Right lobe of liver (tissue), 6 donors: ENCODE data around the gene FUOM. TPM values are rescaled to one million over a fixed set of nuclear protein-coding genes. Genes with fewer than 3 reads are reported as not detected.

ENCODE experiments used
- ATAC-seq, 4 donors: fragments of 200-7000 bp; cut with Tn5 transposase; one replicate each; pipeline ENCODE4 v1.9.1; 2020; ENCODE audit warnings: mild to moderate bottlenecking in 4 of 4, moderate library complexity in 4 of 4
- DNase-seq, 3 donors: peaks; one replicate each; pipeline ENCODE4 v3.0.0-alpha.2; 2020
- H3K27ac ChIP-seq, 3 donors: fragments of 200-600 bp; one replicate each; pipeline ENCODE4 v1.8.0; 2022
- H3K27me3 ChIP-seq, 2 donors: fragments of 200-600 bp; one replicate each; pipeline ENCODE4 v1.8.0; 2022
- H3K36me3 ChIP-seq, 4 donors: fragments of 200-600 bp; sonication (generic) in 1 of 4; one replicate each; pipeline versions ENCODE4 v1.5.1 to v1.8.0; 2017 to 2022; ENCODE audit warnings: control low read depth in 1 of 4
- H3K4me1 ChIP-seq, 4 donors: fragments of 200-600 bp; sonication (generic) in 1 of 4; one replicate each; pipeline versions ENCODE4 v1.5.1 to v1.8.0; 2017 to 2022; ENCODE audit warnings: control low read depth in 1 of 4
- H3K4me3 ChIP-seq, 3 donors: fragments of 200-600 bp; one replicate each; pipeline ENCODE4 v1.8.0; 2022
- H3K9me3 ChIP-seq, 4 donors: fragments of 200-600 bp; sonication (generic) in 1 of 4; one replicate each; pipeline versions ENCODE4 v1.5.1 to v1.8.0; 2017 to 2022; ENCODE audit warnings: control low read depth in 1 of 4
- POLR2A ChIP-seq: fragments of 450-650 bp; IDR thresholded peaks from one replicate; pipeline ENCODE4 v1.6.1; 2017; ENCODE audit warnings: antibody characterized with exemption, mild to moderate bottlenecking
- WGBS: methylation state at CpG from one replicate; pipeline ENCODE4 v1.1.6; 2018; ENCODE audit warnings: low coverage, low lambda C conversion rate; ENCODE audit not compliant: insufficient coverage; ENCODE audit errors: missing lambda C conversion rate; 5-methylcytosine and 5-hydroxymethylcytosine counted together
- intact Hi-C, 2 donors: fragments of 100-400 bp; cut with DNase I; formaldehyde crosslinking; loops; one replicate each; pipeline versions ENCODE4 v1.11.2 to v1.14.1; 2022
- total RNA-seq, 6 experiments: library from RNA; depleted of rRNA in 2 of 6; stranded (reverse); fragments of >200 nt in 2 of 6; fragmentation: NEBNext Ultra II Directional in 3 of 6; extraction: Animal tissue kit (Norgen Biotek cat#: 25700) in 3 of 6; gene quantifications; one replicate each; pipeline versions ENCODE4 v1.1.0 to v1.2.4, GENCODE V29; 2016 to 2023
- TF ChIP-seq, protein P1 (sequence below), 4 donors: fragments of 200-600 bp in 3 of 4; fragments of 450-650 bp in 1 of 4; IDR thresholded peaks; one replicate each; pipeline versions ENCODE4 v1.5.1 to v1.8.0; 2016 to 2022; ENCODE audit warnings: antibody characterized with exemption in 4 of 4, mild to moderate bottlenecking in 2 of 4
- donor health status: DM: no; HTN: yes; CAD: no.
- donor health status: DM: no; HTN: no; CAD: no.
- donor health status: DM: no; HTN: no; CAD: no.
- donor health status: DM: no; HTN: yes; CAD: no.
- donor health status: DM: no; HTN: yes; CAD: no.

FUOM gene
- total RNA-seq, 6 experiments from 2014 or later, result 76.1 to 158 (median 124) TPM

DNA sequence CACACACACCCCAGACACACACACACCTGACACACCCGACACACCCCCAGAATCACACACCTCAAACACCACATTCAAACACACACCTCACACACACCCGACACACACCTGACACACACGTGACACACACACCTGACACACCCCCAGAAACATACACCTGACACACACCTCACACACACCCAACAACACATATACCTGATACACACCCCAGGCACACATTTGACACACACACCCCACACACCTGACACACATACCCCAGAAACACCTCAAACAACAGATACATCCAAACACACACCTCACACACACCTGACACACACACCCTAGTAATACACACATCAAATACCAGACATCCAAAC, 20.5 kb downstream of the FUOM start:
- Histone ChIP-seq H3K9me3 (no peaks in the 10 kb centered on the region), H3K4me1 (peaks cover 0 to 11% (median 0%) of the 10 kb centered on the region in 4 donors), H3K4me3 (no peak overlapping the region), H3K27me3 (peaks cover 0 to 22% of the 10 kb centered on the region in 2 donors), H3K36me3 (no peaks in the 10 kb centered on the region), H3K27ac (no peak overlapping the region)
- intact Hi-C loops, result no loop called here
- no peak for ATAC-seq
- no peak for TF ChIP-seq POLR2A
- TF ChIP-seq, protein P1, sequence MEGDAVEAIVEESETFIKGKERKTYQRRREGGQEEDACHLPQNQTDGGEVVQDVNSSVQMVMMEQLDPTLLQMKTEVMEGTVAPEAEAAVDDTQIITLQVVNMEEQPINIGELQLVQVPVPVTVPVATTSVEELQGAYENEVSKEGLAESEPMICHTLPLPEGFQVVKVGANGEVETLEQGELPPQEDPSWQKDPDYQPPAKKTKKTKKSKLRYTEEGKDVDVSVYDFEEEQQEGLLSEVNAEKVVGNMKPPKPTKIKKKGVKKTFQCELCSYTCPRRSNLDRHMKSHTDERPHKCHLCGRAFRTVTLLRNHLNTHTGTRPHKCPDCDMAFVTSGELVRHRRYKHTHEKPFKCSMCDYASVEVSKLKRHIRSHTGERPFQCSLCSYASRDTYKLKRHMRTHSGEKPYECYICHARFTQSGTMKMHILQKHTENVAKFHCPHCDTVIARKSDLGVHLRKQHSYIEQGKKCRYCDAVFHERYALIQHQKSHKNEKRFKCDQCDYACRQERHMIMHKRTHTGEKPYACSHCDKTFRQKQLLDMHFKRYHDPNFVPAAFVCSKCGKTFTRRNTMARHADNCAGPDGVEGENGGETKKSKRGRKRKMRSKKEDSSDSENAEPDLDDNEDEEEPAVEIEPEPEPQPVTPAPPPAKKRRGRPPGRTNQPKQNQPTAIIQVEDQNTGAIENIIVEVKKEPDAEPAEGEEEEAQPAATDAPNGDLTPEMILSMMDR (IDR thresholded peaks at IDR 0.05), result no peak
- 81% methylated on average over 3 of the region's 3 CpGs for WGBS
- no peak for DNase-seq

DNA sequence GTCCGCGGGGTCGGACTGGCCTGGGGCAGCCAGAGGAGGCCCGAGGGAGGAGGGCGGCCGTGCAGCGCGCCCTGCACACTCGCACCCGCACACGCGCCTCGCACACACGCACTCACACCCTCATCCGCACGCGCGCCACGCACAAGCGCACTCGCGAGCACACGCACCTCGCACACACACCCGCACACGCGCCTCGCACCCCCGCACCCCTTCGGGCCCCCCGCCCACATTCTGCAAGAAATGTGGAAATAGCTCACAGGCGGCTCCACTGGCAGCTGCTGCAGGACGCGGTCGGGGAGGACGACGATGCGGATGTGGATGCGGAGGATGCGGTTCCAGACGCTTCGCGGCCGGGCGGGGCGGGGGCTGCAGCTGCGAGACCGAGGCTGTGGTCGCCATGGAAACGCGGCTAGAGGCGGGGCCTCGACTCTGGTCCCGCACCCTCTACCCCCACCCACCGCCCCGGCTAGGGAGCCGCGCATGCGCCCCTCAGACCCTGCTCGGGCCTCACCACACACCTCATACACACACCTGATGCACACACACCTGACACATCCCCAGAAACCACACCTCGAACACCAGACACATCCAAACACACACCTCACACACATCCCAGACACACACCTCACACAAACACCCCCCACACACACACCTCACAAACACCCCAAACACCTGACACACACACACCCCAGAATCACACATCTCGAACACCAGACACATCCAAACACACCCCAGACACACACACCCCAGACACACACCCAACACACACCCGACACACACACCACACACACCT, 21.0 kb downstream of the FUOM start, which contains the start of gene CALY:
CALY (minus strand) TSS at position 320 of the 793 bp plus-strand sequence. CDS start 7,907 bp downstream, outside the sequence.
- ATAC-seq, result no peak

DNA sequence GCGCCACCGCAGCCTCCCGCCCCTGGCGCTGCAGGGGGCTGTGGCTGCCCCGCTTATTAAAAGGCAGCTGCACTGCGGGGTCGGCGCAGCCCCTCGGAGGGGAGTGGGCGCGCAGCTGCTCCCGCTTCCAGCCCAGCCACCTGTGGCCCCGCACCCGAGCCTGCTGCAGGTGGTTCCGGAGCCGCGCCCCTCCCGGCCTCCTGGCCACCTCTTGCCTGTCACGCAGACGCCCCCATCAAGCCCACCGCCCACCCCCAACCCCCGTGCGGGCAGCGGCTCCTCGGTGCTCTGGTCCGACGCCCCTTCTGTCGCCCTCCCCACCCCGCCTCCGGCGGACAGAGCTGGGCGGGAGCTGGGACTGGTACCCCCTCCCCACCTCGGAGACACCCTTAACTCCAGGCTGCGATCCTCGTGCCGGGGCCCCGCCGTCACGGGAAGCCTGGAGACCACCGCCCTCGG, 21.7 kb downstream of the FUOM start:
- TF ChIP-seq, protein P1 (IDR thresholded peaks at IDR 0.05), result no peak
- TF ChIP-seq POLR2A, result no peak
- intact Hi-C loops, result no loop called here
- H3K4me1 ChIP-seq, result peaks cover 0 to 11% (median 0%) of the 10 kb centered on the region in 4 donors
- H3K27me3 ChIP-seq, result peaks cover 0 to 22% of the 10 kb centered on the region in 2 donors
- no peak for ATAC-seq
- no peak for DNase-seq
- no peak overlapping the region for H3K27ac ChIP-seq
- no CpG with 5 or more reads among the region's 41 CpGs for WGBS
- H3K9me3 ChIP-seq, result no peaks in the 10 kb centered on the region
- no peak overlapping the region for H3K4me3 ChIP-seq
- H3K36me3 ChIP-seq, result no peaks in the 10 kb centered on the region

More for the DNA sequence above, 21.0 kb downstream of the FUOM start, which contains the start of gene CALY:
- Histone ChIP-seq H3K4me3 (no peak within 1 kb of the TSS), H3K27me3 (peaks cover 0 to 22% of the 10 kb centered on the region in 2 donors), H3K9me3 (no peaks in the 10 kb centered on the region), H3K36me3 (no peaks in the 10 kb centered on the region), H3K27ac (no peak within 1 kb of the TSS), H3K4me1 (peaks cover 0 to 11% (median 0%) of the 10 kb centered on the region in 4 donors)
- intact Hi-C loops, result no loop called here
- no peak for DNase-seq
- TF ChIP-seq, protein P1 (IDR thresholded peaks at IDR 0.05), result no peak
- no peak for TF ChIP-seq POLR2A
- WGBS, result 25% methylated on average over 9 of the region's 63 CpGs

DNA sequence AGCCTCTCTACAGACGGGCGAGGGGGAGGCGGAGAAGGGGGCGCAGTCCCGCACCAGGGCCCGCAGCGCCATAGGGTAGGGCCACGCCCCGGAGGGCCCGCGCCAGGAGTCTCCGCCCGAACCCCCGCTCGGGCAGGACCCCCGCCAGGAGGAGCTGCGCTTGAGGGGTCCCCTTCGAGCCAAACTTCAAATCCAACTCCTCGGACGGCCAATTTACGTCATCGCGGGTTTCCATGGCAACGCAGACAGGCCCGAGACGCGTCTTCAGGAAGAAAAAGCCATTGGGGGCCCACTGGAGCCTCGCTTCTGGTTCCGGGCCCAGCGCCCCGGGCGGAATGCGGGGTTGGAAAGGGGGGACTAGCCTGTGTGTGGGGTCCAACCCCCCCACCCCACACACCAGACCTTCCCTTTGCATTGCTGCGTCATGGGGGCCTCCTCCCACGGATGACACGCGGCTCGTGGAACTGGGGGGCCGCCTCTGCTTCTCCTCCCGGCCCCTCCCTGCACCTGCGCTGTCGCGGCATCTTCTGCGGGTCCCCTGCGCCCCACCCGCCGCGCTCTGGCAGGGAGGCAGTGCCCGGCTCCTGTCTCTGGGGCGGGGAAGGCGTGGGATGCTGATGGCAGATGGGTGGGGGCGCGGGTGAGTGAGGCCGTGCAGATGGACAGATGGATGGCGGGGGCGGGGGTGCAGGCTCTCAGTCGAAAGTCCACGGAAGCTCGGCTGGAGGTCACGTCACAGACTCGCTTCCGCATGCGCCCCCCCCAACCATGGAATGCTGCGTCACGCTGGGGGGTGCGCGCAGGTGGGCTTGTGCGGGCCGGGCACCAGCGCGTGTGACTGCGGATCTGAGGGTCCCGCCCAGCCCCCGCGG, 22.3 kb downstream of the FUOM start:
- peak in 1 of 3 donors; percentile 47 for DNase-seq
- WGBS, result 4% methylated on average over 9 of the region's 75 CpGs
- Histone ChIP-seq H3K27me3 (peaks cover 0 to 22% of the 10 kb centered on the region in 2 donors), H3K4me1 (peaks cover 0 to 11% (median 0%) of the 10 kb centered on the region in 4 donors), H3K27ac (no peak overlapping the region), H3K9me3 (no peaks in the 10 kb centered on the region), H3K4me3 (no peak overlapping the region), H3K36me3 (no peaks in the 10 kb centered on the region)
- intact Hi-C loops, result no loop called here
- TF ChIP-seq POLR2A, result no peak
- TF ChIP-seq, protein P1 (IDR thresholded peaks at IDR 0.05), result no peak
- peak in 3 of 4 donors; percentile 17 to 63 (median 24) for ATAC-seq
